ENCODE measurements around the gene CTXND1.

- TF ChIP-seq CTCF (conservative IDR thresholded peaks at IDR 0.05; ENCODE audit: low read length) (no peak), EZH2phosphoT487 (IDR thresholded peaks at IDR 0.05; ENCODE audit: borderline replicate concordance, low read depth, low read length) (no peak)
Observed at GRCh38 chr15:80185152-80185551, 66.9 kb downstream of the CTXND1 start.

Measured in OCI-LY7 (cell line).